Upper lobe of left lung (tissue), 6 donors: Measurements from ENCODE around the gene GLRX2. TPM values are rescaled to one million over a fixed set of nuclear protein-coding genes. Genes with fewer than 3 reads are reported as not detected.
A peak's percentile ranks its signal among the peaks of the same experiment; 100 is the strongest.

Source experiments
- ATAC-seq, 2 donors: fragments of 200-7000 bp; cut with Tn5 transposase; one replicate each; pipeline ENCODE4 v1.9.1; 2022; ENCODE audit warnings: mild to moderate bottlenecking in 2 of 2, moderate library complexity in 2 of 2; ENCODE audit not compliant: low FRiP score in 2 of 2
- DNase-seq, 2 donors: peaks; one replicate each; pipeline ENCODE4 v3.0.0-alpha.2; 2019 to 2020
- H3K27ac ChIP-seq, 4 donors: fragments of 200-600 bp; sonication (generic); one replicate each; pipeline ENCODE4 v1.5.1; 2016 to 2019
- H3K27me3 ChIP-seq, 4 donors: fragments of 200-600 bp; sonication (generic); one replicate each; pipeline ENCODE4 v1.5.1; 2017 to 2019
- H3K36me3 ChIP-seq, 4 donors: fragments of 200-600 bp; sonication (generic); one replicate each; pipeline ENCODE4 v1.5.1; 2016 to 2019
- H3K4me1 ChIP-seq, 4 donors: fragments of 200-600 bp; sonication (generic); one replicate each; pipeline ENCODE4 v1.5.1; 2018 to 2019
- H3K4me3 ChIP-seq, 4 donors: fragments of 200-600 bp; sonication (generic); one replicate each; pipeline ENCODE4 v1.5.1; 2017 to 2019; ENCODE audit warnings: mild to moderate bottlenecking in 2 of 4, moderate library complexity in 1 of 4
- H3K9me3 ChIP-seq, 4 donors: fragments of 200-600 bp; sonication (generic); one replicate each; pipeline ENCODE4 v1.5.1; 2018 to 2019
- EP300 ChIP-seq, 4 donors: sonication (generic); formaldehyde crosslinking; IDR thresholded peaks; one replicate each; pipeline ENCODE4 v1.5.1; 2017; ENCODE audit warnings: antibody characterized with exemption in 4 of 4, control low read depth in 2 of 4
- POLR2A ChIP-seq, 4 donors: fragments of 450-650 bp; IDR thresholded peaks; one replicate each; pipeline ENCODE4 v1.5.1; 2016 to 2017; ENCODE audit warnings: antibody characterized with exemption in 4 of 4, mild to moderate bottlenecking in 2 of 4
- POLR2AphosphoS5 ChIP-seq, 2 donors: sonication (generic); formaldehyde crosslinking; IDR thresholded peaks; one replicate each; pipeline ENCODE4 v1.5.1; 2017; ENCODE audit warnings: antibody characterized with exemption in 2 of 2
- WGBS, 2 donors: methylation state at CpG; one replicate each; pipeline ENCODE4 v1.1.5; 2017 to 2018; 5-methylcytosine and 5-hydroxymethylcytosine counted together
- total RNA-seq, 6 donors: library from RNA; depleted of rRNA in 4 of 6; stranded (reverse); fragments of >200 nt in 4 of 6; gene quantifications; one replicate each; pipeline versions ENCODE4 v1.1.0 to v1.2.1, GENCODE V29; 2016 to 2021
- TF ChIP-seq, protein P1 (sequence below), 6 experiments: fragments of 450-650 bp in 4 of 6; fragments of 200-600 bp in 2 of 6; sonication (generic) in 2 of 6; IDR thresholded peaks; one replicate each; pipeline ENCODE4 v1.5.1; 2016 to 2019; ENCODE audit warnings: antibody characterized with exemption in 6 of 6
- donor health status: DM: no; HTN: no; CAD: no; lungs with moderate emphysema.
- donor health status: DM: no; HTN: yes; CAD: no; lungs with severe emphysema.

The GLRX2 gene
- total RNA-seq, 6 donors from 2014 or later, result 1.4 to 18.6 (median 6.6) TPM

DNA sequence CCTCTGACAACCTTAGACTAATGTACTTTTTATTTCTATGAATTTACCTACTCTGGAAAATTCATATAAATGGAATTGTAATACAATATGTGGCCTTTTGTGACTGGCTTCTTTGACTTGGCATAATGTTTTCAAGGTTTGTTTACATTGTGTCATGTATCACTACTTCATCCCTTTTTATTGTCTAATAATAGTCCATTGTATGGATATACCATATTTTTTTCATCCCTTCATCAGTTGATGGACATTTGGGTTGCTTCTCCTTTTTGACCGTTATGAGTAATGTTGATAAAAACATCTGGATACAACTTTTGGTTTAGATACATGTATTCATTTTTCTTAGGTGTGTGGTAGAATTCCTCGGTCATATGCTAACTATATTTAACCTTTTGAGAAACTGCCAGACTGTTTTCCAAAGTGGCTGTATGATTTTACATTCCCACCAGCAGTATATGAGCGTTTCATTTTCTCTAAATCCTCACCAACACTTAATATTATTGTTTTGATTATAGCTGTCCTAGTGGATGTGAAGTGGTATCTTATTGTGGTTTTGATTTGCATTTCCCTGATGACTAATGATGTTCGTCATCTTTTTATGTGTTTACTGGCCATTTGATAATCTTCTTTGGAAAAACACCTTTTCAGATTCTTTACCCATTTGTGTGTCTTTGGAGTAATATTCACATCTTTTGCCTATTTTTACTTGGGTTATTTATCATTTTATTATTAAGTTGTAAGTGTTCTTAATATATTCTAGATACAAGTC lies 42.3 kb downstream of the GLRX2 start:
- Histone ChIP-seq H3K9me3 (no peaks in the 10 kb centered on the region), H3K27me3 (no peaks in the 10 kb centered on the region), H3K4me3 (no peak overlapping the region), H3K4me1 (peaks cover 19 to 22% (median 21%) of the 10 kb centered on the region in 4 donors), H3K27ac (no peak overlapping the region), H3K36me3 (no peaks in the 10 kb centered on the region)
- 89 to 95% methylated on average over 4 of the region's 4 CpGs for WGBS, 2 donors
- DNase-seq, result no peak
- no peak for ATAC-seq
- TF ChIP-seq POLR2AphosphoS5 (IDR thresholded peaks at IDR 0.05), result no peak

- TF ChIP-seq EP300 (IDR thresholded peaks at IDR 0.05), result no peak
- TF ChIP-seq, protein P1, sequence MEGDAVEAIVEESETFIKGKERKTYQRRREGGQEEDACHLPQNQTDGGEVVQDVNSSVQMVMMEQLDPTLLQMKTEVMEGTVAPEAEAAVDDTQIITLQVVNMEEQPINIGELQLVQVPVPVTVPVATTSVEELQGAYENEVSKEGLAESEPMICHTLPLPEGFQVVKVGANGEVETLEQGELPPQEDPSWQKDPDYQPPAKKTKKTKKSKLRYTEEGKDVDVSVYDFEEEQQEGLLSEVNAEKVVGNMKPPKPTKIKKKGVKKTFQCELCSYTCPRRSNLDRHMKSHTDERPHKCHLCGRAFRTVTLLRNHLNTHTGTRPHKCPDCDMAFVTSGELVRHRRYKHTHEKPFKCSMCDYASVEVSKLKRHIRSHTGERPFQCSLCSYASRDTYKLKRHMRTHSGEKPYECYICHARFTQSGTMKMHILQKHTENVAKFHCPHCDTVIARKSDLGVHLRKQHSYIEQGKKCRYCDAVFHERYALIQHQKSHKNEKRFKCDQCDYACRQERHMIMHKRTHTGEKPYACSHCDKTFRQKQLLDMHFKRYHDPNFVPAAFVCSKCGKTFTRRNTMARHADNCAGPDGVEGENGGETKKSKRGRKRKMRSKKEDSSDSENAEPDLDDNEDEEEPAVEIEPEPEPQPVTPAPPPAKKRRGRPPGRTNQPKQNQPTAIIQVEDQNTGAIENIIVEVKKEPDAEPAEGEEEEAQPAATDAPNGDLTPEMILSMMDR (IDR thresholded peaks at IDR 0.05), result no peak
- no peak for TF ChIP-seq POLR2A (IDR thresholded peaks at IDR 0.05)
- no peak for TF ChIP-seq POLR2AphosphoS5 (IDR thresholded peaks at IDR 0.05)
- DNase-seq, result no peak
- Histone ChIP-seq H3K9me3 (no peaks in the 10 kb centered on the region), H3K27ac (peak overlapping the region in 2 of 4 donors; percentile 94 to 97), H3K27me3 (no peaks in the 10 kb centered on the region), H3K4me1 (peaks cover 27 to 31% (median 28%) of the 10 kb centered on the region in 4 donors), H3K36me3 (no peaks in the 10 kb centered on the region), H3K4me3 (peak overlapping the region in 1 of 4 donors; percentile 71)
- no peak for ATAC-seq
- whole genome bisulfite sequencing, 2 donors, result 16 to 20% methylated on average over 2 of the region's 2 CpGs
These were observed 44.3 kb downstream of the GLRX2 start for GRCh38 chr1:193060938-193061337.

- DNase-seq, result no peak
These were observed 44.8 kb downstream of the GLRX2 start for GRCh38 chr1:193060406-193060805.

DNA sequence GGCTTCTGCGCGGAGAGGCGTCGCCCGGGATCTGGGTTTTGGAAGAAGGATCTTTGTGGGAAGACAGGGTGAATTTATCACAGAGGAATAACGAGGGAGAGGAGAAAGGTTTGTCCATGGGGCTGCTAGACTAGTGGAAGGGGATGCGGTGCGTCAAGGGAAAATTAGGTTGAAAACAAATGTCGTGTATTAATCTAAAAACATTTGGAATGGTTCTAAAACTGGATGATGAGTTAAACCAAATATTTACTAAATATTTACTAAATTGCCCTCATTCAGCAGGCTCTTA lies 45.2 kb downstream of the GLRX2 start:
- TF ChIP-seq EP300 (IDR thresholded peaks at IDR 0.05) (no peak), POLR2AphosphoS5 (IDR thresholded peaks at IDR 0.05) (no peak), POLR2A (IDR thresholded peaks at IDR 0.05) (no peak)
- TF ChIP-seq, protein P1 (IDR thresholded peaks at IDR 0.05), result no peak
- Histone ChIP-seq H3K27me3 (no peaks in the 10 kb centered on the region), H3K4me3 (peak overlapping the region; percentile 45 to 87 (median 70)), H3K9me3 (no peaks in the 10 kb centered on the region), H3K4me1 (peaks cover 27 to 31% (median 28%) of the 10 kb centered on the region in 4 donors), H3K36me3 (no peaks in the 10 kb centered on the region), H3K27ac (peak overlapping the region; percentile 94 to 97 (median 96))
- WGBS, 2 donors, result 0 to 1% methylated on average over 9 of the region's 9 CpGs
- DNase-seq (no peak), ATAC-seq (no peak)

More at GRCh38 chr1:193060406-193060805, 44.8 kb downstream of the GLRX2 start:
- peaks cover 27 to 31% (median 28%) of the 10 kb centered on the region in 4 donors for H3K4me1 ChIP-seq
- peak overlapping the region; percentile 94 to 97 (median 96) for H3K27ac ChIP-seq
- H3K4me3 ChIP-seq, result peak overlapping the region; percentile 45 to 87 (median 70)
- WGBS, 2 donors, result 12 to 19% methylated on average over 4 of the region's 4 CpGs
- TF ChIP-seq EP300 (IDR thresholded peaks at IDR 0.05) (no peak), POLR2AphosphoS5 (IDR thresholded peaks at IDR 0.05) (no peak), POLR2A (IDR thresholded peaks at IDR 0.05) (no peak)
- TF ChIP-seq, protein P1 (IDR thresholded peaks at IDR 0.05), result no peak
- no peaks in the 10 kb centered on the region for H3K27me3 ChIP-seq
- ATAC-seq, result no peak
- no peaks in the 10 kb centered on the region for H3K9me3 ChIP-seq
- no peaks in the 10 kb centered on the region for H3K36me3 ChIP-seq

DNA sequence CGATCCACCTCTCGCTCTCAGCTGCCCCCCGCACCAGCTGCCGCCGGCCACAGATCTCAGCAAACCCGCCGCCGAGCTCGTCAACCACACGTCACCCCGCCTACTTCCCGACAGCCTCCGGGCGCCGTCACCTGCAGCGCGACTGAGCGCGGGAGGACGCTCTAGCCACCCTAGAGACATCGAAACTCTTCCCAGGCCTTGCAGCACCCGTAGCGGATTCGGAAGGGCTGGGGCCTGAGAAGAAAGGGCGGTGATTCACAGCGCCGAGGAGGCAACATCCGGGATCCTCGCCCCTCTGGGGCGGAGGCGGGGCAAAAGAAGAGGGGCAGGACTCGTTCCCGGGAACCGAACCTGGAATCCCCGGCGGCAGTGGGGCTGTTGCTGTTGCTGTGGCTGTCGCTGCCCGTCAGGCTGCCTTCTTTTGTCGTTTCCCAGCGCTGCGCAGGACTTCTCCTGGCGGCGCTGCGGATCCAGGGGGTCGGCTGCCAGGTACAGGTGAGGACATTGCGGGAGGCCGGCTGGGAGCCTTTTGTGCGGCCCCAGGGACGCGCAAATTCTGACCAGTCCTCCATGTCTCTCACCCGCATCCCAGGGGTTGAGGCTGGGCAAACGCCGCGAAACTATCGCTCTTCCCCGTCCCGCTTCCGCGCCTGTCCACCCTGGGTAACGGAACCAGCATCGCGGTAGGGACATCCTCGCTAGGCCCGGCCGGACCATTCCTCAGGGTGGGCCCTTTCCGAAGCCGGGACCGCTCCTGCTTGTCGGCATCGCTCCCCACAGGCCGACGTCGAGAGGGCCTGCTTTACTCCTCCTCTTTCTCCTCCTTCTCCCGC lies 45.7 kb downstream of the GLRX2 start, which contains the start of the genes RO60 and UCHL5:
TSS of gene RO60 (plus strand) at position 331 of the 833 bp plus-strand sequence. CDS start 9,443 bp downstream, outside the sequence.
TSS of gene UCHL5 (minus strand) at position 79 of the 833 bp plus-strand sequence. CDS start 100 bp downstream, outside the sequence.
- no peaks in the 10 kb centered on the region for H3K27me3 ChIP-seq
- peak within 1 kb of the TSS; percentile 66 to 87 (median 70) for H3K4me3 ChIP-seq
- peaks cover 27 to 31% (median 28%) of the 10 kb centered on the region in 4 donors for H3K4me1 ChIP-seq
- TF ChIP-seq, protein P1 (IDR thresholded peaks at IDR 0.05), result peak in 3 of 6 experiments; percentile 7 to 43 (median 24)
- TF ChIP-seq POLR2AphosphoS5 (IDR thresholded peaks at IDR 0.05), result peak; percentile 95 to 99
- peak in 1 of 4 donors; percentile 94 for TF ChIP-seq EP300 (IDR thresholded peaks at IDR 0.05)
- peak in 3 of 4 donors; percentile 73 to 88 (median 88) for TF ChIP-seq POLR2A (IDR thresholded peaks at IDR 0.05)
- H3K27ac ChIP-seq, result peak within 1 kb of the TSS; percentile 94 to 97 (median 96)
- ATAC-seq (peak; percentile 97 to 99), DNase-seq (peak; percentile 96 to 98)
- H3K36me3 ChIP-seq, result no peaks in the 10 kb centered on the region
- H3K9me3 ChIP-seq, result no peaks in the 10 kb centered on the region
- 0% methylated on average over 5 to 43 of the region's 74 CpGs for WGBS, 2 donors
